BE2C (cell line): ENCODE data around the gene RNF169.

Source experiments
- DNase-seq: peaks from one replicate; pipeline ENCODE4 v3.0.0-alpha.2; 2020
- H3K27me3 ChIP-seq: fragments of 250-450 bp; sonication (Bioruptor Pico); 2 replicates; pipeline ENCODE4 v1.5.1; 2020; ENCODE audit warnings: mild to moderate bottlenecking
- H3K36me3 ChIP-seq: fragments of 250-450 bp; sonication (Bioruptor Pico); 2 replicates; pipeline ENCODE4 v1.5.1; 2020; ENCODE audit warnings: mild to moderate bottlenecking
- H3K4me1 ChIP-seq: fragments of 250-450 bp; sonication (Bioruptor Pico); 2 replicates; pipeline ENCODE4 v1.5.1; 2020
- H3K4me3 ChIP-seq: 2 replicates; pipeline ENCODE4 v1.5.1; 2011; ENCODE audit warnings: low read depth, low read length
- H3K9me3 ChIP-seq: fragments of 250-450 bp; sonication (Bioruptor Pico); 2 replicates; pipeline ENCODE4 v1.5.1; 2020
- TF ChIP-seq, protein P1 (sequence below): IDR thresholded peaks from 2 replicates; pipeline ENCODE4 v1.5.1; 2012; ENCODE audit warnings: mild to moderate bottlenecking, low read depth, low read length

Gene RNF169

DNA sequence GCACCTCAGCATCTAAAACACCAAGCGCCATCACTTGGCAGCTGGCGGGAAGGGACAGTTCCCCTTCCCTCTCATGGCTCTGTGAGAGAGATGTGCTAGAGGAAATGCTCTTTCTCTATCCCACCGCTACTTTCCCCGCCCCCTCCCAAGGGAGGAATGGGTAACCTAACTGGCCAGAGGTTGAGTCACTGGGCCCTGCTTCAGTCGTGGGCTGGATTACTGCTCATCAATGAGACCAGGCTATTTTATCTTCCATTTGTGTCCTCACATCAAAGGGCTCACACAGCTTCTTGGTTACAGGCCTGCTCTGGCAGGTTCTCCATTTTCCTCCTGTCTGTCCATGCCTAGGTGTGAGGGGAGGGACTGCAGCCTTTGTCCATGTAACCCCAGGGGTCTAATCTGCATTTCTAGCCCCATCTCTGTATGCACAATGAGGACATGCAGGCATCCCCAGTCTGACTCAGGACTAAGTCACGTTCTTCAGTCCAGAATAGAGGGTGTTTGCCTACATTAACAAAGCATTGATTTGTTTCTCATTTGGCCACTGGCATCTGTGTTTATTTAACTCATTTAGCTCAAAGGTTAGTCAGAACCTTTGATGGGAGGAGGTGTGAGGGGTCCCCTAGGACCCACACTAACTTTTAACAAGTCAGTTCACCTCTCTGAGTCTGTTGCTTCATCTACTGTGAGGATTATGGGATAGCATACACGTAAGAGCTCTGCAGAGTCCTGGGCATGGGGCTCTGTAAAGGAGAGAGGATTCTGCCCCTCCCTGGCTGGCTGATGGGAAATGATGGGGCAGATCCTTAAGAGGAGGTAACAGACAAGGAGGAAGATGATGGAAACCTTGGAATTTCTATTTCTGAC lies 101.1 kb downstream of the RNF169 start:
- TF ChIP-seq, protein P1, sequence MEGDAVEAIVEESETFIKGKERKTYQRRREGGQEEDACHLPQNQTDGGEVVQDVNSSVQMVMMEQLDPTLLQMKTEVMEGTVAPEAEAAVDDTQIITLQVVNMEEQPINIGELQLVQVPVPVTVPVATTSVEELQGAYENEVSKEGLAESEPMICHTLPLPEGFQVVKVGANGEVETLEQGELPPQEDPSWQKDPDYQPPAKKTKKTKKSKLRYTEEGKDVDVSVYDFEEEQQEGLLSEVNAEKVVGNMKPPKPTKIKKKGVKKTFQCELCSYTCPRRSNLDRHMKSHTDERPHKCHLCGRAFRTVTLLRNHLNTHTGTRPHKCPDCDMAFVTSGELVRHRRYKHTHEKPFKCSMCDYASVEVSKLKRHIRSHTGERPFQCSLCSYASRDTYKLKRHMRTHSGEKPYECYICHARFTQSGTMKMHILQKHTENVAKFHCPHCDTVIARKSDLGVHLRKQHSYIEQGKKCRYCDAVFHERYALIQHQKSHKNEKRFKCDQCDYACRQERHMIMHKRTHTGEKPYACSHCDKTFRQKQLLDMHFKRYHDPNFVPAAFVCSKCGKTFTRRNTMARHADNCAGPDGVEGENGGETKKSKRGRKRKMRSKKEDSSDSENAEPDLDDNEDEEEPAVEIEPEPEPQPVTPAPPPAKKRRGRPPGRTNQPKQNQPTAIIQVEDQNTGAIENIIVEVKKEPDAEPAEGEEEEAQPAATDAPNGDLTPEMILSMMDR: no peak
- DNase-seq: no peak
- Histone ChIP-seq H3K4me3 (no peak overlapping the region), H3K27me3 (no peaks in the 10 kb centered on the region; the same call in 1 of the 2 replicates), H3K4me1 (no peaks in the 10 kb centered on the region; the same call in 1 of the 2 replicates), H3K9me3 (no peaks in the 10 kb centered on the region), H3K36me3 (peaks cover 8% of the 10 kb centered on the region)

DNA sequence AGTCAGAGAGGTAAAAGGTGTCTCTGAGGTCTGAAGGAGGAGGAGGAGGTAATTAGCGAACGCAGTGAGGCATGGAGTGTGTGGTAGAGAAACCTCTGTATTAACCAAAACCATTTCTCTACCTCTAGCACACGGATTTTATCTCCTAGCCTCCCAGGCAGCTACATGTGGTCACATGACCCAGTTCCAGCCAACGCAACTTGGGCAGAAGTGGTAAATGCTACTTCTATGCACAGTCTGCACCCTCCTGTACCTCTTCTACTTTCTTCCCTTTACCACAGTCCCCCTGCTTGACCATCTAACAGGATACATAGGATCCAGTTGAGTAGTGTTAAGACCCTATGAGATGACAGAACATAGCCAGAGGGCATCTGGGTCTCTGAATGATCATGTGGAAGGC lies 104.6 kb downstream of the RNF169 start:
- no peaks in the 10 kb centered on the region for H3K4me1 ChIP-seq
- DNase-seq: no peak
- no peak overlapping the region for H3K4me3 ChIP-seq
- TF ChIP-seq, protein P1: no peak
- no peaks in the 10 kb centered on the region; the same call in 1 of the 2 replicates for H3K27me3 ChIP-seq
- peaks cover 8% of the 10 kb centered on the region for H3K36me3 ChIP-seq
- no peaks in the 10 kb centered on the region for H3K9me3 ChIP-seq

- Histone ChIP-seq H3K9me3 (peaks cover 2% of the 10 kb centered on the region; the same call in 1 of the 2 replicates), H3K36me3 (no peaks in the 10 kb centered on the region; the same call in 1 of the 2 replicates)
- DNase-seq: no peak
Measured at GRCh38 chr11:74860743-74861142, 112.1 kb downstream of the RNF169 start.

DNA sequence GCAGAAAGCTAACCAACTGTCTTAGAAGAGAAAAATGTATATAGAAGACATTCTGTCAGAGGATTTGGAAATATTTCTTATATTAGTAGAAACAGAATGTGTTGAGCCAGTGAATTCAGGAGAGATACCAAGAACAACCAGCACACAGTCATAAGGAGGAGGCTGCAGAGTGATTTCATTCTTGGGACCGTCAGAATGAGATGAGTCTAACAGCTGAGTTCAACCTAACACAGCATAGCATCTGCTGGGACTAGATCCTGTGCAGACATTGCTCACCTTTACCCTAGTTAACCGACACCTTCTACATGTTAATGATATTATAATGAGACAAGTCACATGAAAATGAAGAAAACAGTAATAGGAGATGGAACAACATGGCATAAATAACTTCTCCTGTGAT lies 114.8 kb downstream of the RNF169 start:
- peaks cover 2% of the 10 kb centered on the region for H3K9me3 ChIP-seq
- no peaks in the 10 kb centered on the region; the same call in 1 of the 2 replicates for H3K36me3 ChIP-seq

More at GRCh38 chr11:74860743-74861142, 112.1 kb downstream of the RNF169 start:
- Histone ChIP-seq H3K4me1 (no peaks in the 10 kb centered on the region), H3K27me3 (no peaks in the 10 kb centered on the region), H3K4me3 (no peak overlapping the region)
- TF ChIP-seq, protein P1: no peak

DNA sequence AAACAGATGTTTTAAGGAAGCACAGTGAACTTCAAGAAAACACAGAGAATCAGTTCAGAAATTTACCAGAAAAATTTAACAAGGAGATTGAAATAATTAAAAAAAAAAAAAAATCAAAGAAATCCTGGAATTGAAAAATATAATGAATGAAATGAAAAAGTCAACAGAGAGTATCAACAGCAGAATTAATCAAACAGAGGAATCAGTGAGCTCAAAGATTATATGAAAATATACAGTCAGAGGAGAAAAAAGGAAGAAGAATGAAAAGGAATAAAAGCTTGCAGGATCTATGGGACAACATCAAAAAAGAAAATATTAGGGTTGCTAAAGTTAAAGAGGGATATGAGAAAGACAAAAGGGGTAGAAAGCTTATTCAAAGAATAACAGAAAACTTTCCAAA lies 117.9 kb downstream of the RNF169 start:
- TF ChIP-seq, protein P1: no peak
- peaks cover 4% of the 10 kb centered on the region for H3K36me3 ChIP-seq
- no peaks in the 10 kb centered on the region for H3K4me1 ChIP-seq
- no peak for DNase-seq
- H3K9me3 ChIP-seq: peaks cover 4% of the 10 kb centered on the region
- H3K4me3 ChIP-seq: no peak overlapping the region
- no peaks in the 10 kb centered on the region for H3K27me3 ChIP-seq

More for the DNA sequence above, 114.8 kb downstream of the RNF169 start:
- Histone ChIP-seq H3K4me3 (no peak overlapping the region), H3K27me3 (no peaks in the 10 kb centered on the region), H3K4me1 (no peaks in the 10 kb centered on the region)
- TF ChIP-seq, protein P1: no peak
- DNase-seq: no peak

- peak; percentile 37 for DNase-seq
- Histone ChIP-seq H3K4me3 (no peak overlapping the region), H3K27me3 (no peaks in the 10 kb centered on the region), H3K36me3 (peaks cover 4% of the 10 kb centered on the region), H3K4me1 (no peaks in the 10 kb centered on the region), H3K9me3 (peaks cover 4% of the 10 kb centered on the region)
- TF ChIP-seq, protein P1: peak; percentile 81
Measured at GRCh38 chr11:74870485-74870884, 121.8 kb downstream of the RNF169 start.
